GM12878 (cell line): ENCODE data around the gene TMEM161A.

Experiments used
- EGR1 ChIP-seq, 2 experiments: IDR thresholded peaks; 1 replicate in 1 of 2; 2 replicates in 1 of 2; pipeline ENCODE4 v1.6.1; 2011 to 2012; ENCODE audit warnings: low read depth in 2 of 2, low read length in 2 of 2, borderline replicate concordance in 1 of 2, mild to moderate bottlenecking in 1 of 2, moderate library complexity in 1 of 2
- FOS ChIP-seq: IDR thresholded peaks from 3 replicates; pipeline ENCODE4 v1.6.1; 2011; ENCODE audit warnings: borderline replicate concordance; ENCODE audit not compliant: insufficient read length; ENCODE audit errors: extremely low read depth
- GATAD2B ChIP-seq: fragments of 450-650 bp; conservative IDR thresholded peaks from 2 replicates; pipeline ENCODE4 v1.6.1; 2017; ENCODE audit warnings: low read depth, mild to moderate bottlenecking, moderate library complexity
- JUND ChIP-seq: IDR thresholded peaks from 2 replicates; pipeline ENCODE4 v1.6.1; 2012; ENCODE audit warnings: low read depth, mild to moderate bottlenecking, low read length, improper control_type of control experiment, moderate library complexity
- NRF1 ChIP-seq: conservative IDR thresholded peaks from 2 replicates; pipeline ENCODE4 v1.6.1; 2011; ENCODE audit warnings: mild to moderate bottlenecking, low read depth, low read length, improper control_type of control experiment
- POLR2A ChIP-seq: IDR thresholded peaks from 2 replicates; pipeline ENCODE4 v1.6.1; 2011; ENCODE audit warnings: low read depth, mild to moderate bottlenecking, low read length
- POLR2AphosphoS5 ChIP-seq: IDR thresholded peaks from 2 replicates; pipeline ENCODE4 v1.6.1; 2011; ENCODE audit warnings: mild to moderate bottlenecking, low read length, inconsistent platforms
- SMARCA5 ChIP-seq: fragments of 450-650 bp; IDR thresholded peaks from 2 replicates; pipeline ENCODE4 v1.6.1; 2017; ENCODE audit warnings: mild to moderate bottlenecking
- TF ChIP-seq, protein P1 (sequence below): IDR thresholded peaks from 2 replicates; pipeline ENCODE4 v1.6.1; 2011; ENCODE audit warnings: low read depth, low read length, improper control_type of control experiment, borderline replicate concordance
- TF ChIP-seq, protein P2 (sequence below): IDR thresholded peaks from 2 replicates; pipeline ENCODE4 v1.6.1; 2011; ENCODE audit warnings: low read depth, mild to moderate bottlenecking, low read length, moderate library complexity, borderline replicate concordance; ENCODE audit errors: extremely low read depth
- TF ChIP-seq, protein P3 (sequence below), 3 experiments: IDR thresholded peaks in 2 of 3; conservative IDR thresholded peaks in 1 of 3; 2 replicates each; pipeline ENCODE4 v1.5.1; 2011; ENCODE audit warnings: low read depth in 3 of 3, low read length in 3 of 3, mild to moderate bottlenecking in 3 of 3, control low read depth in 2 of 3, moderate library complexity in 2 of 3, inconsistent platforms in 1 of 3, mixed read lengths in 1 of 3; ENCODE audit not compliant: control insufficient read depth in 2 of 3, insufficient read depth in 1 of 3; ENCODE audit errors: extremely low read depth in 1 of 3
- TF ChIP-seq, protein P4 (sequence below): IDR thresholded peaks from 2 replicates; pipeline ENCODE4 v1.6.1; 2012; ENCODE audit warnings: low read depth, low read length, improper control_type of control experiment

- no peak for TF ChIP-seq FOS
- TF ChIP-seq SMARCA5 = peak; percentile 59
- TF ChIP-seq, protein P1, sequence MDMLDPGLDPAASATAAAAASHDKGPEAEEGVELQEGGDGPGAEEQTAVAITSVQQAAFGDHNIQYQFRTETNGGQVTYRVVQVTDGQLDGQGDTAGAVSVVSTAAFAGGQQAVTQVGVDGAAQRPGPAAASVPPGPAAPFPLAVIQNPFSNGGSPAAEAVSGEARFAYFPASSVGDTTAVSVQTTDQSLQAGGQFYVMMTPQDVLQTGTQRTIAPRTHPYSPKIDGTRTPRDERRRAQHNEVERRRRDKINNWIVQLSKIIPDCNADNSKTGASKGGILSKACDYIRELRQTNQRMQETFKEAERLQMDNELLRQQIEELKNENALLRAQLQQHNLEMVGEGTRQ = no peak
- no peak for TF ChIP-seq POLR2A
- TF ChIP-seq JUND = no peak
- TF ChIP-seq, protein P2, sequence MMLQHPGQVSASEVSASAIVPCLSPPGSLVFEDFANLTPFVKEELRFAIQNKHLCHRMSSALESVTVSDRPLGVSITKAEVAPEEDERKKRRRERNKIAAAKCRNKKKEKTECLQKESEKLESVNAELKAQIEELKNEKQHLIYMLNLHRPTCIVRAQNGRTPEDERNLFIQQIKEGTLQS = no peak
- TF ChIP-seq, protein P3, sequence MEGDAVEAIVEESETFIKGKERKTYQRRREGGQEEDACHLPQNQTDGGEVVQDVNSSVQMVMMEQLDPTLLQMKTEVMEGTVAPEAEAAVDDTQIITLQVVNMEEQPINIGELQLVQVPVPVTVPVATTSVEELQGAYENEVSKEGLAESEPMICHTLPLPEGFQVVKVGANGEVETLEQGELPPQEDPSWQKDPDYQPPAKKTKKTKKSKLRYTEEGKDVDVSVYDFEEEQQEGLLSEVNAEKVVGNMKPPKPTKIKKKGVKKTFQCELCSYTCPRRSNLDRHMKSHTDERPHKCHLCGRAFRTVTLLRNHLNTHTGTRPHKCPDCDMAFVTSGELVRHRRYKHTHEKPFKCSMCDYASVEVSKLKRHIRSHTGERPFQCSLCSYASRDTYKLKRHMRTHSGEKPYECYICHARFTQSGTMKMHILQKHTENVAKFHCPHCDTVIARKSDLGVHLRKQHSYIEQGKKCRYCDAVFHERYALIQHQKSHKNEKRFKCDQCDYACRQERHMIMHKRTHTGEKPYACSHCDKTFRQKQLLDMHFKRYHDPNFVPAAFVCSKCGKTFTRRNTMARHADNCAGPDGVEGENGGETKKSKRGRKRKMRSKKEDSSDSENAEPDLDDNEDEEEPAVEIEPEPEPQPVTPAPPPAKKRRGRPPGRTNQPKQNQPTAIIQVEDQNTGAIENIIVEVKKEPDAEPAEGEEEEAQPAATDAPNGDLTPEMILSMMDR (IDR thresholded peaks at IDR 0.05 in 2 of 3, conservative IDR thresholded peaks at IDR 0.05 in 1 of 3; ENCODE audit: control insufficient read depth in 2 of 3, extremely low read depth in 1 of 3, insufficient read depth in 1 of 3, low read depth in 3 of 3, low read length in 3 of 3) = no peak
- TF ChIP-seq GATAD2B = peak; percentile 93
- no peak for TF ChIP-seq NRF1
- no peak for TF ChIP-seq POLR2AphosphoS5
- peak in 1 of 2 experiments; percentile 67; a peak in 2 of 3 replicates for TF ChIP-seq EGR1 (IDR thresholded peaks at IDR 0.05; ENCODE audit: borderline replicate concordance in 1 of 2, low read depth in 2 of 2, low read length in 2 of 2)
- TF ChIP-seq, protein P4, sequence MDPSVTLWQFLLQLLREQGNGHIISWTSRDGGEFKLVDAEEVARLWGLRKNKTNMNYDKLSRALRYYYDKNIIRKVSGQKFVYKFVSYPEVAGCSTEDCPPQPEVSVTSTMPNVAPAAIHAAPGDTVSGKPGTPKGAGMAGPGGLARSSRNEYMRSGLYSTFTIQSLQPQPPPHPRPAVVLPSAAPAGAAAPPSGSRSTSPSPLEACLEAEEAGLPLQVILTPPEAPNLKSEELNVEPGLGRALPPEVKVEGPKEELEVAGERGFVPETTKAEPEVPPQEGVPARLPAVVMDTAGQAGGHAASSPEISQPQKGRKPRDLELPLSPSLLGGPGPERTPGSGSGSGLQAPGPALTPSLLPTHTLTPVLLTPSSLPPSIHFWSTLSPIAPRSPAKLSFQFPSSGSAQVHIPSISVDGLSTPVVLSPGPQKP = no peak
These were observed 22.3 kb upstream of the TMEM161A start for GRCh38 chr19:19160461-19161035.
